ENCODE results near the gene FAM83D. TPM values are rescaled to one million over a fixed set of nuclear protein-coding genes. Genes with fewer than 3 reads are reported as not detected.

FAM83D gene
- total and polyA plus RNA-seq, 2 experiments from 2014 or later, result 33.3 to 91.3 TPM

GRCh38 chr20:38962928-38963401 lies 36.7 kb downstream of the FAM83D start:
- Mint-ChIP-seq H3K4me3 (peak overlapping the region; percentile 99), H3K9me3 (no peaks in the 10 kb centered on the region; the same call in 2 of the 3 replicates), H3K36me3 (ENCODE audit: low read depth) (peaks cover 4% of the 10 kb centered on the region; the same call in 2 of the 3 replicates), H3K4me1 (peaks cover 14% of the 10 kb centered on the region), H3K27ac (peak overlapping the region; percentile 98), H3K27me3 (ENCODE audit: insufficient read depth, low read depth, poor library complexity) (peaks cover 6% of the 10 kb centered on the region)
- Histone ChIP-seq H3K4me1 (ENCODE audit: insufficient read depth) (peaks cover 10% of the 10 kb centered on the region), H3K4me3 (peak overlapping the region; percentile 67), H3K27ac (ENCODE audit: low read depth) (peak overlapping the region; percentile 94; the same call in 1 of the 2 replicates), H3K9me2 (ENCODE audit: insufficient read depth) (no peaks in the 10 kb centered on the region), H2AFZ (peak overlapping the region; percentile 44; the same call in 1 of the 2 replicates), H3F3A (replicated peaks; ENCODE audit: low read depth) (no peaks in the 10 kb centered on the region), H3K79me2 (replicated peaks; ENCODE audit: insufficient read depth) (peaks cover 56% of the 10 kb centered on the region), H3K27me3 (ENCODE audit: insufficient read depth) (no peaks in the 10 kb centered on the region), H4K20me1 (replicated peaks; ENCODE audit: insufficient read depth) (peaks cover 3% of the 10 kb centered on the region; the same call in 1 of the 2 replicates), H3K36me3 (ENCODE audit: insufficient read depth) (no peaks in the 10 kb centered on the region), H3K4me2 (peak overlapping the region; percentile 82)
- ATAC-seq (no peak), DNase-seq (ENCODE audit: low spot score) (no peak)
- no peak for TF ChIP-seq POLR2AphosphoS5 (IDR thresholded peaks at IDR 0.05; ENCODE audit: low read depth)
- TF ChIP-seq ZNF462 (CRISPR knock-in tag; IDR thresholded peaks at IDR 0.05), result no peak
- TF ChIP-seq JUNB (IDR thresholded peaks at IDR 0.05; ENCODE audit: unreplicated experiment), result no peak
- no peak for TF ChIP-seq EZH2 (IDR thresholded peaks at IDR 0.05; ENCODE audit: low read depth, unreplicated experiment)
- no peak for TF ChIP-seq NANOG (IDR thresholded peaks at IDR 0.05; ENCODE audit: borderline replicate concordance)
- no peak for TF ChIP-seq CTCF (conservative IDR thresholded peaks at IDR 0.05; ENCODE audit: low read depth in 2 of 2)
- TF ChIP-seq CREB1 (CRISPR knock-in tag; IDR thresholded peaks at IDR 0.05; ENCODE audit: low read depth), result no peak
- TF ChIP-seq ETS1 (IDR thresholded peaks at IDR 0.05), result no peak
- no peak for TF ChIP-seq EZH2phosphoT487 (IDR thresholded peaks at IDR 0.05; ENCODE audit: unreplicated experiment)
- TF ChIP-seq REST (IDR thresholded peaks at IDR 0.05; ENCODE audit: unreplicated experiment), result no peak
- TF ChIP-seq ZNF331 (CRISPR knock-in tag; IDR thresholded peaks at IDR 0.05; ENCODE audit: low read depth), result no peak
- no peak for TF ChIP-seq ZNF114 (CRISPR knock-in tag; IDR thresholded peaks at IDR 0.05)
- TF ChIP-seq STAT1 (IDR thresholded peaks at IDR 0.05; ENCODE audit: unreplicated experiment), result no peak

All from GM23338 (cell line).